Suprapubic skin (tissue), 4 donors: ENCODE measurements around the gene CACNA1G. TPM values are rescaled to one million over a fixed set of nuclear protein-coding genes. Genes with fewer than 3 reads are reported as not detected.

ENCODE experiments used
- DNase-seq, 2 donors: peaks; one replicate each; pipeline ENCODE4 v3.0.0-alpha.2; 2019; ENCODE audit warnings: low spot score in 2 of 2
- H3K27ac ChIP-seq: fragments of 200-600 bp; sonication (generic); one replicate; pipeline ENCODE4 v1.5.1; 2019
- H3K27me3 ChIP-seq: fragments of 200-600 bp; sonication (generic); one replicate; pipeline ENCODE4 v1.5.1; 2019
- H3K36me3 ChIP-seq: fragments of 200-600 bp; sonication (generic); one replicate; pipeline ENCODE4 v1.5.1; 2019
- H3K4me1 ChIP-seq: fragments of 200-600 bp; sonication (generic); one replicate; pipeline ENCODE4 v1.5.1; 2019
- H3K4me3 ChIP-seq: fragments of 200-600 bp; sonication (generic); one replicate; pipeline ENCODE4 v1.5.1; 2019; ENCODE audit warnings: mild to moderate bottlenecking
- H3K9me3 ChIP-seq: fragments of 200-600 bp; sonication (generic); one replicate; pipeline ENCODE4 v1.5.1; 2019
- CTCF ChIP-seq, 2 donors: fragments of 200-600 bp in 1 of 2; fragments of 450-650 bp in 1 of 2; sonication (generic) in 1 of 2; IDR thresholded peaks; one replicate each; pipeline ENCODE4 v1.5.1; 2016 to 2019; ENCODE audit warnings: antibody characterized with exemption in 2 of 2, mild to moderate bottlenecking in 1 of 2, moderate library complexity in 1 of 2
- EP300 ChIP-seq: sonication (generic); formaldehyde crosslinking; IDR thresholded peaks from one replicate; pipeline ENCODE4 v1.6.1; 2017; ENCODE audit warnings: antibody characterized with exemption
- POLR2A ChIP-seq, 2 donors: fragments of 450-650 bp; IDR thresholded peaks; one replicate each; pipeline ENCODE4 v1.6.1; 2017; ENCODE audit warnings: antibody characterized with exemption in 2 of 2, mild to moderate bottlenecking in 2 of 2, moderate library complexity in 2 of 2
- POLR2AphosphoS5 ChIP-seq, 3 donors: sonication (generic); formaldehyde crosslinking; IDR thresholded peaks; one replicate each; pipeline ENCODE4 v1.6.1; 2017; ENCODE audit warnings: antibody characterized with exemption in 3 of 3
- WGBS: methylation state at CpG from one replicate; pipeline ENCODE4 v1.1.5; 2018; 5-methylcytosine and 5-hydroxymethylcytosine counted together
- total RNA-seq, 4 donors: library from RNA; depleted of rRNA; stranded (reverse); fragments of >200 nt; gene quantifications; one replicate each; pipeline ENCODE4 v1.1.0, GENCODE V29; 2016

The CACNA1G gene
- total RNA-seq, 4 donors from 2014 or later = 1.1 to 9.9 (median 2.7) TPM

GRCh38 chr17:50599606-50600005 lies 39.1 kb downstream of the CACNA1G start:
- TF ChIP-seq POLR2A (IDR thresholded peaks at IDR 0.05) (no peak), POLR2AphosphoS5 (IDR thresholded peaks at IDR 0.05) (no peak), CTCF (IDR thresholded peaks at IDR 0.05) (no peak), EP300 (no peak)
- no peak for DNase-seq
- Histone ChIP-seq H3K4me3 (no peak overlapping the region), H3K4me1 (peaks cover 8% of the 10 kb centered on the region), H3K9me3 (no peaks in the 10 kb centered on the region), H3K36me3 (no peaks in the 10 kb centered on the region), H3K27me3 (peaks cover 20% of the 10 kb centered on the region), H3K27ac (no peak overlapping the region)
- 86% methylated on average over 2 of the region's 15 CpGs for WGBS

- Histone ChIP-seq H3K9me3 (no peaks in the 10 kb centered on the region), H3K27ac (no peak overlapping the region), H3K27me3 (peaks cover 37% of the 10 kb centered on the region), H3K4me3 (no peak overlapping the region), H3K4me1 (peaks cover 14% of the 10 kb centered on the region), H3K36me3 (no peaks in the 10 kb centered on the region)
- TF ChIP-seq EP300 = no peak
- WGBS = 57% methylated on average over 13 of the region's 13 CpGs
- no peak for DNase-seq
Observed at GRCh38 chr17:50601823-50602375, 41.4 kb downstream of the CACNA1G start.

GRCh38 chr17:50602836-50603235 lies 42.3 kb downstream of the CACNA1G start:
- Histone ChIP-seq H3K4me1 (peaks cover 14% of the 10 kb centered on the region), H3K27ac (no peak overlapping the region), H3K4me3 (no peak overlapping the region), H3K9me3 (no peaks in the 10 kb centered on the region), H3K36me3 (no peaks in the 10 kb centered on the region), H3K27me3 (peaks cover 37% of the 10 kb centered on the region)
- no peak for TF ChIP-seq POLR2A (IDR thresholded peaks at IDR 0.05)
- no peak for TF ChIP-seq CTCF (IDR thresholded peaks at IDR 0.05)
- TF ChIP-seq EP300 = no peak
- no peak for TF ChIP-seq POLR2AphosphoS5 (IDR thresholded peaks at IDR 0.05)
- WGBS = no CpG with 5 or more reads among the region's 18 CpGs
- DNase-seq = no peak

- H3K27ac ChIP-seq = no peak overlapping the region
- no peaks in the 10 kb centered on the region for H3K9me3 ChIP-seq
- DNase-seq = no peak
- peaks cover 40% of the 10 kb centered on the region for H3K27me3 ChIP-seq
- H3K4me3 ChIP-seq = no peak overlapping the region
- H3K4me1 ChIP-seq = peaks cover 14% of the 10 kb centered on the region
- TF ChIP-seq CTCF (IDR thresholded peaks at IDR 0.05) (peak in 1 of 2 donors; percentile 11), POLR2AphosphoS5 (IDR thresholded peaks at IDR 0.05) (no peak), EP300 (no peak), POLR2A (IDR thresholded peaks at IDR 0.05) (no peak)
- no peaks in the 10 kb centered on the region for H3K36me3 ChIP-seq
- WGBS = 56% methylated on average over 9 of the region's 9 CpGs
Observed at GRCh38 chr17:50603340-50603739, 42.8 kb downstream of the CACNA1G start.

- Histone ChIP-seq H3K27ac (no peak overlapping the region), H3K4me3 (no peak overlapping the region), H3K4me1 (peaks cover 14% of the 10 kb centered on the region), H3K9me3 (no peaks in the 10 kb centered on the region), H3K27me3 (peaks cover 52% of the 10 kb centered on the region), H3K36me3 (no peaks in the 10 kb centered on the region)
- 4% methylated on average over 4 of the region's 13 CpGs for WGBS
- DNase-seq = no peak
- TF ChIP-seq POLR2A (IDR thresholded peaks at IDR 0.05) (no peak), POLR2AphosphoS5 (IDR thresholded peaks at IDR 0.05) (no peak), CTCF (IDR thresholded peaks at IDR 0.05) (no peak), EP300 (no peak)
Observed at GRCh38 chr17:50604513-50604912, 44.0 kb downstream of the CACNA1G start.

GRCh38 chr17:50605429-50605828 lies 44.9 kb downstream of the CACNA1G start:
- DNase-seq = no peak
- Histone ChIP-seq H3K9me3 (no peaks in the 10 kb centered on the region), H3K4me1 (peaks cover 14% of the 10 kb centered on the region), H3K27ac (no peak overlapping the region), H3K27me3 (peaks cover 58% of the 10 kb centered on the region), H3K36me3 (no peaks in the 10 kb centered on the region), H3K4me3 (no peak overlapping the region)
- TF ChIP-seq EP300 (no peak), POLR2A (IDR thresholded peaks at IDR 0.05) (no peak), CTCF (IDR thresholded peaks at IDR 0.05) (no peak), POLR2AphosphoS5 (IDR thresholded peaks at IDR 0.05) (no peak)
- 55% methylated on average over 9 of the region's 10 CpGs for WGBS
